ENCODE data around the gene RPS3.

- TF ChIP-seq CTCF (IDR thresholded peaks at IDR 0.05) (no peak), POLR2A (IDR thresholded peaks at IDR 0.05) (no peak)
These were observed 26.1 kb upstream of the RPS3 start for GRCh38 chr11:75373201-75373600.

All from right lobe of liver (tissue), 4 donors.